Heart left ventricle (tissue), 16 donors: Measurements from ENCODE around the gene GRK5. TPM values are rescaled to one million over a fixed set of nuclear protein-coding genes. Genes with fewer than 3 reads are reported as not detected.

ENCODE experiments used
- ATAC-seq, 4 donors: fragments of 200-7000 bp; cut with Tn5 transposase; one replicate each; pipeline ENCODE4 v1.9.1; 2020 to 2022; ENCODE audit warnings: moderate library complexity in 4 of 4, mild to moderate bottlenecking in 3 of 4, moderate number of reproducible peaks in 1 of 4
- DNase-seq, 5 donors: peaks; one replicate each; pipeline ENCODE4 v3.0.0-alpha.2; 2020
- H3K27ac ChIP-seq, 12 donors: fragments of 200-600 bp; sonication (generic) in 4 of 12; one replicate each; pipeline versions ENCODE4 v1.5.0 to v1.8.0; 2016 to 2022; ENCODE audit warnings: mild to moderate bottlenecking in 2 of 12
- H3K27me3 ChIP-seq, 9 donors: fragments of 200-600 bp; sonication (generic) in 2 of 9; one replicate each; pipeline versions ENCODE4 v1.5.1 to v1.8.0; 2016 to 2022; ENCODE audit warnings: mild to moderate bottlenecking in 3 of 9
- H3K36me3 ChIP-seq, 9 donors: fragments of 200-600 bp; sonication (generic) in 2 of 9; one replicate each; pipeline versions ENCODE4 v1.5.0 to v1.8.0; 2018 to 2022; ENCODE audit warnings: mild to moderate bottlenecking in 2 of 9
- H3K4me1 ChIP-seq, 12 donors: fragments of 200-600 bp; sonication (generic) in 4 of 12; one replicate each; pipeline versions ENCODE4 v1.5.0 to v1.8.0; 2016 to 2022; ENCODE audit warnings: mild to moderate bottlenecking in 3 of 12
- H3K4me3 ChIP-seq, 12 donors: fragments of 200-600 bp; sonication (generic) in 4 of 12; one replicate each; pipeline versions ENCODE4 v1.5.0 to v1.8.0; 2017 to 2022; ENCODE audit warnings: mild to moderate bottlenecking in 9 of 12, moderate library complexity in 4 of 12
- H3K9me3 ChIP-seq, 12 donors: fragments of 200-600 bp; sonication (generic) in 4 of 12; one replicate each; pipeline versions ENCODE4 v1.5.0 to v1.8.0; 2016 to 2022; ENCODE audit warnings: mild to moderate bottlenecking in 1 of 12
- CTCF ChIP-seq, 12 donors: fragments of 200-600 bp; sonication (generic) in 4 of 12; IDR thresholded peaks; one replicate each; pipeline versions ENCODE4 v1.5.0 to v1.8.0; 2018 to 2022; ENCODE audit warnings: antibody characterized with exemption in 12 of 12, mild to moderate bottlenecking in 5 of 12
- POLR2A ChIP-seq, 2 donors: fragments of 450-650 bp; IDR thresholded peaks; one replicate each; pipeline ENCODE4 v1.6.1; 2017; ENCODE audit warnings: antibody characterized with exemption in 2 of 2, mild to moderate bottlenecking in 2 of 2, moderate library complexity in 2 of 2
- WGBS, 4 donors: extraction: QIAGEN DNeasy Blood & Tissue Kit in 2 of 4; methylation state at CpG; one replicate each; pipeline versions ENCODE4 v1.1.5 to v1.1.7; 2013 to 2018; 5-methylcytosine and 5-hydroxymethylcytosine counted together
- intact Hi-C, 10 donors: fragments of 100-400 bp; cut with DNase I; formaldehyde crosslinking; loops; one replicate each; pipeline versions ENCODE4 v1.11.1 to v1.14.2; 2022
- polyA plus RNA-seq, 2 donors: library from polyadenylated mRNA; stranded (reverse); fragments of 200-250 nt; gene quantifications; one replicate each; pipeline ENCODE4 v1.2.3, GENCODE V29; 2013
- total RNA-seq, 9 donors: library from RNA; depleted of rRNA in 2 of 9; stranded (reverse); fragments of >200 nt in 2 of 9; fragmentation: NEBNext Ultra II Directional in 3 of 9; extraction: Animal tissue kit (Norgen Biotek cat#: 25700) in 3 of 9; gene quantifications; one replicate each; pipeline versions ENCODE4 v1.1.0 to v1.2.4, GENCODE V29; 2016 to 2023
- donor health status: ischemic (EF 13 %, LVEDD 7.1; RV severe dilation, severe dysfunction).
- donor health status: healthy with polysubstance abuse.
- donor health status: DM: no; HTN: yes; CAD: no.
- donor health status: DM: no; HTN: no; CAD: no.
- donor health status: ischemic (EF 25% LVEDD 6.9; RV normal size, moderate dysfunction).
- donor health status: ischemic (EF 25% LVEDD 5.7; RV mildly dilated, moderate dysfunction).
- donor health status: healthy.
- donor health status: DM: yes; HTN: yes; CAD: no.
- donor health status: ischemic (EF 35%, LVEDD 5.7; RV mildly dilated, moderate dysfunction).
- donor health status: nonischemic (EF 11% LVEDD 7.7; RV severe dilation, severe dysfunction).
- donor health status: DM: yes; HTN: yes; CAD: no.
- donor health status: PGD.
- donor health status: ischemic (EF 29% LVEDD 5.4; RV normal size, mild dysfunction).
- donor health status: nonischemic (EF 23%, LVEDD 6.1; RV moderate dilation, normal function).

Gene GRK5
- total and polyA plus RNA-seq, 11 donors, result 13.1 to 58.0 (median 30.2) TPM

- TF ChIP-seq CTCF (IDR thresholded peaks at IDR 0.05), result no peak
- no peak for TF ChIP-seq POLR2A (IDR thresholded peaks at IDR 0.05)
- H3K4me3 ChIP-seq, result no peak overlapping the region
- H3K27me3 ChIP-seq, result no peaks in the 10 kb centered on the region
- ATAC-seq, result no peak
- H3K4me1 ChIP-seq, result peaks cover 0 to 61% (median 46%) of the 10 kb centered on the region in 12 donors
- peak in 1 of 5 donors; percentile 7 for DNase-seq
- H3K27ac ChIP-seq, result peak overlapping the region in 9 of 12 donors; percentile 15 to 55 (median 39)
- WGBS, 4 donors, result 74 to 91% (median 85%) methylated on average over 6 of the region's 6 CpGs
- intact Hi-C loops, result loop anchor here in 1 of 10 donors (10.0 kb wide), 1 partner anchor 62 kb away; no protein-coding TSS in a partner anchor
- H3K36me3 ChIP-seq, result peaks cover 0 to 14% (median 0%) of the 10 kb centered on the region in 9 donors
- H3K9me3 ChIP-seq, result peaks cover 0 to 23% (median 6%) of the 10 kb centered on the region in 12 donors
Observed at GRCh38 chr10:119352807-119353206, 145.4 kb downstream of the GRK5 start.

GRCh38 chr10:119353421-119353820 lies 146.1 kb downstream of the GRK5 start:
- H3K36me3 ChIP-seq, result peaks cover 0 to 14% (median 0%) of the 10 kb centered on the region in 9 donors
- intact Hi-C loops, result loop anchor here in 1 of 10 donors (10.0 kb wide), 1 partner anchor 61 kb away; no protein-coding TSS in a partner anchor
- TF ChIP-seq POLR2A (IDR thresholded peaks at IDR 0.05), result no peak
- no peak for TF ChIP-seq CTCF (IDR thresholded peaks at IDR 0.05)
- 68 to 77% (median 72%) methylated on average over 2 of the region's 2 CpGs for WGBS, 4 donors
- DNase-seq, result peak in 1 of 5 donors; percentile 24
- no peak for ATAC-seq
- H3K9me3 ChIP-seq, result peaks cover 0 to 23% (median 6%) of the 10 kb centered on the region in 12 donors
- H3K4me1 ChIP-seq, result peaks cover 0 to 63% (median 48%) of the 10 kb centered on the region in 12 donors
- H3K4me3 ChIP-seq, result no peak overlapping the region
- H3K27ac ChIP-seq, result peak overlapping the region in 9 of 12 donors; percentile 15 to 55 (median 39)
- no peaks in the 10 kb centered on the region for H3K27me3 ChIP-seq

GRCh38 chr10:119355930-119356329 lies 148.6 kb downstream of the GRK5 start:
- no peak for TF ChIP-seq POLR2A (IDR thresholded peaks at IDR 0.05)
- TF ChIP-seq CTCF (IDR thresholded peaks at IDR 0.05), result peak in 9 of 12 donors; percentile 7 to 39 (median 27)

GRCh38 chr10:119357412-119358151 lies 150.2 kb downstream of the GRK5 start:
- H3K27me3 ChIP-seq, result no peaks in the 10 kb centered on the region
- intact Hi-C loops, result loop anchor here in 1 of 10 donors (10.0 kb wide), 1 partner anchor 57 kb away; no protein-coding TSS in a partner anchor
- H3K9me3 ChIP-seq, result peaks cover 0 to 12% (median 6%) of the 10 kb centered on the region in 12 donors
- H3K36me3 ChIP-seq, result no peaks in the 10 kb centered on the region
- H3K4me3 ChIP-seq, result no peak overlapping the region
- peak overlapping the region in 11 of 12 donors; percentile 3 to 70 (median 43) for H3K27ac ChIP-seq
- TF ChIP-seq POLR2A (IDR thresholded peaks at IDR 0.05), result no peak
- TF ChIP-seq CTCF (IDR thresholded peaks at IDR 0.05), result no peak
- H3K4me1 ChIP-seq, result peaks cover 0 to 59% (median 35%) of the 10 kb centered on the region in 12 donors
- peak in 3 of 4 donors; percentile 25 to 38 (median 33) for ATAC-seq
- peak in 2 of 5 donors; percentile 40 to 52 for DNase-seq
- WGBS, 4 donors, result 59 to 65% (median 63%) methylated on average over 13 to 14 of the region's 14 CpGs

More at GRCh38 chr10:119355930-119356329, 148.6 kb downstream of the GRK5 start:
- 74 to 86% (median 82%) methylated on average over 2 of the region's 2 CpGs for WGBS, 4 donors
- no peak for ATAC-seq
- Histone ChIP-seq H3K27ac (no peak overlapping the region), H3K4me1 (peaks cover 0 to 47% (median 32%) of the 10 kb centered on the region in 12 donors), H3K27me3 (no peaks in the 10 kb centered on the region), H3K4me3 (no peak overlapping the region), H3K36me3 (no peaks in the 10 kb centered on the region), H3K9me3 (peaks cover 0 to 23% (median 6%) of the 10 kb centered on the region in 12 donors)
- intact Hi-C loops, result loop anchor here in 1 of 10 donors (10.0 kb wide), 1 partner anchor 59 kb away; no protein-coding TSS in a partner anchor
- no peak for DNase-seq
